GM10847 (cell line): Measurements from ENCODE around the gene CTDP1.

Experiments
- POLR2A ChIP-seq: IDR thresholded peaks from 2 replicates; pipeline ENCODE4 v1.6.1; 2011; ENCODE audit not compliant: insufficient read length; ENCODE audit errors: extremely low read depth

CTDP1 gene

DNA sequence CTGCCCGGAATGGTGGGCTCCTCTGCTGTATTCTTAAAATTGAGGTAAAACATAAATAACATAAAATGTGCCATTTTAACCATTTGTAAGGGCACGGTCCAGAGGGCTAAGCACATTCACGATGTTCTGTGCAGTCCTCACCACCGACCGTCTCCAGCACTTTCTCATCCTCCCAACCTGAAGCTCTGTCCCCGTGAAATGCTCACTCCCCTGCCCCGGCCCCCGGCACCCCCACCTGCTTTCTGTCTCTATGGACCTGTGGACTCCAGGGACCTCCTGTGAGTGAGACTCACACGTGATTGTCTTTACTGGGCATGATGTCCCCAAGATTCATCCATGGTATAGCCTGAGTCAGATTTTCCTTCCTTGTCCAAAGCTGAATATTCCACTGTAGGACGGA is 38.7 kb upstream of the CTDP1 start:
- TF ChIP-seq POLR2A: no peak

DNA sequence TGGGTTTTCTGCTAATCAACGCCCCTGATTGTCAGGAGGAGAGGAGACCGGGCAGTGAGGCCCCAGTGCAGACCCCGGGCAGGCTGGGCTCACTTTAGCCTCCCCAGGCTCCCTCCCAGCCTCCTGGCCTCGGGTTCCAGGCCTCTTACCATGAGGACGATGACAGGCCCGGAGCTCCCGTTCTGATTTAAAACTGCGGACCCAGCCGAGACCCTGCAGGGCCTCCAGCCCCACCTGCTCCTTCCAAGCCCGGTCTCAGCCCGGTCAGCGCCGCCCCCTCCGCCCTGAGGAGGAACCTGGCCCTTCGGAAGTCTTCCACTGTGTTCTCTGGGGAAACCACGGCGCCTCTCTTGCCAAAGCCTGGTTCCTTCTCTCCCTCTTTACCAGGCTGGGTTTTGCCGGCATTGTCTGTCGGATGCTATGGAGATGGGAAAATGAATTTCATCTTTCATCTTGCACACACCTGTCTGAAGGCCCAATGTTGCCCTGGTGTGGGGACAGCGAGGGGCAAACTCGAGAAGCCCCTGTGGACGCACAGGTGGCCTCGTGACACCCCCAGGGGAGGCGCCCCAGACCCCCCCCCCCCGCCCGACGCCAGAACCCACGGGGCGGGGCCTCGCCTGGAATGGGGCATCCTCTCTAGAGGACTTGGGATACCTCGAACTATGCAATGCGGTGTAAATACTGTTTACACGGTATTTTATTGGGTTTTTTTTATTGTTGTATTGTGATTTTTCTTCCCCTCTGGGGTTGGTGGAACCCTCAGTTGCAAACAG is 37.7 kb upstream of the CTDP1 start:
- no peak for TF ChIP-seq POLR2A

DNA sequence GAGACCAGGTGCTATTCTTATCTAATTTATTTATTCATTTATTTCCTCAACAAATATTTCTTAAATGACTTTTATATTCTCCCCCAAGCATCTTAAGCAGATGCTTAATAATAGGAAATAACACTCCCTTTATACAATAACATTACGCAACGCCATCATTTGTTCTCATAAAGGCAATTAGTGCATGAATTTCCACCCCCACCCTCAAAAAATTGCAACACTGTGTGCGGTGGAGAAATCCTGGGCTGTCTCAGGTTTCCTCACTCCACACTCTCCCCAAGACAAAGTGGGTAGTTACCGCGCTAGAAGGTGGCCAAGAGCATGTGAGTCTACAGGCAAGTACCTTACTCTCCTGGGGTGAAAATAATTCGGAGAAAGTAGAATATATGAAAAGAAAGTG is 37.0 kb upstream of the CTDP1 start:
- TF ChIP-seq POLR2A: no peak

DNA sequence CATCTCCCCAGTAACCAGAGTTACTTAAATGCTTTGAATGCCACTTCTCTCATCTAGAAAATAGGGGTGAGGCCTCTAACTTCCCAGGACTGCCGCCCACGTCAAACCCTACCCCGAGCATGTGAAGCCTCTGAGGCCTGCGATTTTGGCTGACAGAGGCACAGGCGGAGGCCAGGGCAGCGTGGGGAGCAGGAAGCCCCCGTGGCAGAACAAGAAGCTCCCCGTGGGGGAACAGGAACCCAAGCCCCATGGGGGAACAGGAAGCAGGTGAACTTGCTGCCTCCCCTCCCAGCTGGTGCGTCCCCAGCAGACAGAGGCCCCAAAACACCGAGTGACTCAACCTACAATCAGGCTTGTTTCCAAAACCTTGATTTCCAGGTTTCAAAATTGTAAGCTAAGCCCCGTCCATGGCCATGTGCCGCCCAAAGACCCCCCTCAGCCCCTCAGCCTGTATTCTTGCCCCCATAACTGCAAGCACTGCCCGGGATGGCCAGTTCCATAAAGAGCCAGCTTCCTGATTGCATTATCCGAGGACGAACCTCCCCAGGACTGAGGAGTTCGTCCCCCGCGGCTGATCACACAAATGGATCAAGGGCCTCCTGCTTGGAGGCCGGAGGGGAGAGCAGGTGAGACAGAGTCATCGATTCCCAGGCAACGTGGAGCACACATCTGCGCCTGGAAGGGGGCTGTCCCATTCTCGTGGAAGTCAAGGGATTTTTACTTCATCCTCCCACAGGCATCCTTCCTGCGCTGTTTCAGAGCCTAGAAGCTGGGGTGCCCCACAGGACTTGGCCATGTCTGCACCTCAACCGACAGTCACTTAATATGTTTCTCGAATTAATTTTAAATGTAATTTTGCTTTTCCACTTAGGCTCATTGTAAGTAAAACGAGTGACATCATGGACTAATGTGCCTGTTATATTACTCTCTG is 36.3 kb upstream of the CTDP1 start:
- no peak for TF ChIP-seq POLR2A

DNA sequence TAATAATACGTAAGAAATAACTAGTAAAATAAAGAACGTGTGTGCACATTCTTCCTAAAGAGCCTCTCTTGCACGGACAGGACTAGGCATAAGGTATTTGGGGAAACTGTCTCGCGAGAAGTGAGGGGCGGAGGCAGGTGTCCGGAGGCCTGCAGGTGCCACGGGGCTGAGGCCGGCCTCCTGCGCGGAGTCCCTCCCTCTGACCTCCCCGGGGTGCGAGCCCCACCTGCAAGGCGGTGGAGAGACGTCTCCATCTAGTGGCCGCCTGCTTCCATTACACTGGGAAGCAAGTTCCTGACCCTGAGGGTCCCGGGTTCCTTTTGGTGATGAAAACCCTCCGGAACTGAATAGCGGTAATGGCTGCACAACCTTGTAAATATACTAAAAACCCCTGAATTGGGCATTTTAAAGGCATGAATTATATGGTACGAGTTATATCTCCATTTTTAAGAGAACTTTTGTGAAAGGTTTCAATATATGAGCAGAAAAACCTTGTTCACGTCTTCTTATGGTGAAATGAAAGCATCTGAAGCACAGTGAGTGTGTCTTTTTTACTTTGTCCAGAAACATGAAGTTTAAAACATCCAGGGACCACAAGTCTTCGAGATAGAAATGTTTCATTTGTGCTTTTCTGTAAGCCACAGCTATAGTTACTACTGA is 35.5 kb upstream of the CTDP1 start:
- no peak for TF ChIP-seq POLR2A

DNA sequence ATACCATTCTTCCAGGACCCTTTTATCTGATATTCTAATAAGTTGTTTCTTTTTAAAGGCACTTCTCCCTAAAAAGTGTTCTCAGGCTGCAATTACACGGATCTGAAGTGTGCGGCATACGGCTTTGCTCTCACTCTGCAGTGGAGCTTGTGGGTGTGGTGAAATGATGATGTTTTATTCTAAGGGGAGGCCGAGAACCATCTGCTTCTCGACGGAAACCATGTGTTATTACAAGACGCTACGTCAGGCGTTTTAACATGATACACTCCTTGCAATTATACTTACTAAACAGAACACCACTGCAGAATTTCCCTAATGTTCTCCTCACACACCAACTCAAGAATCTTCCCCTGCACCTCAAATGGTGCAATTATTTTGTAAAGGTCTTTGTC is 34.9 kb upstream of the CTDP1 start:
- TF ChIP-seq POLR2A: no peak

DNA sequence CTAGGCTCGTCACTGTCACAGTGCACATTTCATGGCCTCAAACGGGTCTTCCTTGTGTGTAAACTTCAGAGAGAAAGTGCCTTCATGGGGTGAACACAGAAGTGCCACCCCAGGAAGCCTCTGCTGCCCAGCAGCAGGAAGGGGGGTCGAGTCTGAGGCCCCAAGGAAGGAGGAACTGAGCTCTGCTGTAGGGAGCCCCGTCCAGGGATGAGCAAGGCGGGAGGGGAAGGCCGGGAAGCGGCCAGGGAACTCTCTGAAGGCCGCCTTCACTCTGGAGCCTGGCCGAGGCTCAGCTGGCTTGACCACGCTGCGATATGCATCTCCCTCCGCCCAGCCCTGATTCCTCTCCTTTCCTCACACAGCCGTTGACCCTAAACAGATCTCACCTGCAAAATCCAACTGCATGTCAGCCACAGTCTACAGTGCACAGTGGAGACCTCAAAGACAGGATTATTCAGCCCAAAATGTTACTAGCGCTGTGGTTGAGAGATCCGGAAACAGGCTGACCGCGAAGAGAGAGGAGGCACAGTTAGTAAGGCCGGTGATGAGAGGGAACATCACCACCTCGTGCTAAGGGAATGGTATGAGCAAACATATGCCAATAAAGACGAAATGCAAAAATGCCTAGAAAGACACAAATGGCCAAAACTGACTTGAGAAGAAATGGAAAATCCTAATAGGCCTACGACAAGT is 34.2 kb upstream of the CTDP1 start:
- no peak for TF ChIP-seq POLR2A

DNA sequence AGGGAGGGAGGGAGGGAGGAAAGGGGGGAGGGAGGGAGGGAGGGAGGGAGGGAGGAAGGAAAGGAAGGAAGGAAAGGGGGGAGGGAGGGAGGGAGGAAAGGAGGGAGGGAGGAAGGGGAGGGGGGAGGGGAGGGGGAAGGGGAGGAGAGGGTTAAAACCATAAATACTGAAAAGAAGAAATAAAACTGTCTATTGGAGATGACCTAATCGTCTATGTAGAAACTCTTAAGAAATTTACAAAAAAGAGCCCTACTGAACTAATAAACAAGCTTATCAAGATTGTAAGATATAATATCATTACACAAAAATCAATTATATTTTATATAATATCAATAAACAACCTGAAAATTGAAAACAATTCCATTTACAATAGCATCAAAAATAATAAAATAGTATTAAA is 32.3 kb upstream of the CTDP1 start:
- no peak for TF ChIP-seq POLR2A

DNA sequence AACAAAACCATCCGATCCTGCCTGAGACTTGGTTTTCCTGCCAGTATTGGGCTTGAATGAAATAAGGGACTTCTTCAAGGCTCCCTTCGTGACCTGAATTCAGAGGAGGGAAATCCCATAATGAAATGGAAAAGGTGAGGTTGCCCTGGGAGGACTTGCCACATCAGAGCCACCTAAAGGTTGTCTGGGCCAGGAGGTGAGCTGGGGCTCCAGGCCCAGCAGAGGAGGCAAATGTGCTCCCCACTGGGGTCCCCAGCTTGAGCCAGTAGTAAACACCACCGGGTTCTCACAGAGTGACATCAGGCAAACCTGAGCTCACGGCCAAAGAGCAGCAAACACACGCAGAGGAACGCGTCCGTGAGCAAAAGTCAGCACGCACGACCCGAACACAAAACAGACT is 28.6 kb upstream of the CTDP1 start:
- TF ChIP-seq POLR2A: no peak

DNA sequence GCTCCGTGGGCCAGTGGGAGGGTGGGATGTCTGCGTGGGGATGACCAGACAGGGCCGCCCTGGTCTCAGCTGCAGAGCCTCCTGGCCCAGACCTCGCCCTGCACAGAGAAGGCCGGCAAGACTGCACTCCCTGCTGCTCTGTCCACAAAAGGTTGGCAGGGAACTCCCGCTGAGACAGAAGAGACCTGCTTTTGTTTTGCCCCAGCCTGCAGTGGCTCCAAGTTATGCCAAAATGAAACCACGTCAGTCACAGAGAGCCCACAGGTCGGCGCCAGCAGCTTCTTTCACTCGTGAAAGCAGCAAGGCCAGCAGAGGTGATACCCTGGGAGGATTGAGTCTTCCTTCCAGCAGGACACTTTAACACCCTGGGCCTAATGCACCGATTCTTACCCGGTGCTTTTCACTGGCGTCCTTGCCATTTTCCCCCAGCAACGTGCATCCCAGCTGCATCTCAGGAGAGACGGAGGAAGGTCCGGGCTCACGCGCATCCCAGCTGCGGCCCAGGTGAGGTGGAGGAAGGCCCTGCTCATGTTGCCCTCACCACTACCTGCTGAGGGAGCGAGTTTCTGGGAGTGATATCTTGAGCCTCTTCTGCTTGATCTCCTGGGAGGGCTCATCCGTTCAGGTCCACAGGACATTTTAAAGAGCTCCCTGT is 22.1 kb upstream of the CTDP1 start:
- no peak for TF ChIP-seq POLR2A

DNA sequence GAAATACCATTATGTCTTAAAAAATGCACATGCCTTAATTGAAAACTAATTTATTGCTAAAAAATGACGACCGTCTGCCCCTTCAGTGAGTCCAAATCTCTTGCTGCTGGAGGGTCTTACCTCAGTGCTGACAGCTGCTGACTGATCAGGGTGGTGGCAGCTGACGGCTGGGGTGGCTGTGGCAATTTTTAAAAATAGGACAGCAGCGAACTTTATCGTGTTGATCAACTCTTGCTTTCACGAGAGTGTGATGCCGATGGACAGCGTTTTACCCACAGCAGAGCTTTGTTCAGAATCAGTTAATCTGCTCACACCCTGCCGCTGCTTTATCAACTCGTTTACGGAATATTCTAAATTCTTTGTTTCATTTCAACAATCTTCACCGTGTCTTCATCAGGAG is 21.2 kb upstream of the CTDP1 start:
- no peak for TF ChIP-seq POLR2A

DNA sequence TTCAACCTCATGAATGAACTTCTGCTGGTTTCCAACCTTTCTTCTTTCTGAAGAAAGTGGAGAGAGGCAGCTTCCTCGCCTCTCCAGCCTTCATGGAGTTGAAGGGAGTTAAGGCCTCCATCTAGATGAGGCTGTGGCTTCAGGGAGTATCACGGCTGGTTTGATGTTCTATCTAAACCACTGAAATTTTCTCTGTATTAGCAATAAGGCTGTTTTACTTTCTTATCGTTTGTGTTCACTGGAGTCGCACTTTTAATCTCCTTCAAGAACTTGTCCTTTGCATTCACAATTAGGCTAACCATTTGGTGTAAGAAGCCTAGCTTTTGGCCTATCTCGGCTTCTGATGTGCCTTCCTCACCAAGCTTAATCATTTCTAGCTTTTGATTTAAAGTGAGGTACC is 19.9 kb upstream of the CTDP1 start:
- no peak for TF ChIP-seq POLR2A

DNA sequence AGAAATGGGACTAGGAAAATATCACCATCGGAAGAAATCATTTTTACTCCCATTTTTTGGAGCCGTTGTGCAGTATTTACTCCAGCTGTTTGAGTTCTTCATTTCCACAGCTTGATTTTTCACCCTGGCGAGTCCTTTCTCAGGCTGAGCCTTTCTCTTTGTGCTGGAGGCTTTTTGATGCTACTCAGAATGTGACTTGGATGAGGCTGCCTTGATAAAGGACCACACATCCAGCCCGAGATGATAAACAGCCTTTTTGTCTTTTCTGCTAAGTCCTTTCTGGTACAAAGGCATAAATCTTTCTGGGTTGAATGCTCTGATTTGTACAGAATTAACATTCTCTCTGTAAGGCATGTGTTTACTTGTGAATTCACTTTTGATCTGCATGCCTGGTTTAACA is 17.6 kb upstream of the CTDP1 start:
- TF ChIP-seq POLR2A: no peak

DNA sequence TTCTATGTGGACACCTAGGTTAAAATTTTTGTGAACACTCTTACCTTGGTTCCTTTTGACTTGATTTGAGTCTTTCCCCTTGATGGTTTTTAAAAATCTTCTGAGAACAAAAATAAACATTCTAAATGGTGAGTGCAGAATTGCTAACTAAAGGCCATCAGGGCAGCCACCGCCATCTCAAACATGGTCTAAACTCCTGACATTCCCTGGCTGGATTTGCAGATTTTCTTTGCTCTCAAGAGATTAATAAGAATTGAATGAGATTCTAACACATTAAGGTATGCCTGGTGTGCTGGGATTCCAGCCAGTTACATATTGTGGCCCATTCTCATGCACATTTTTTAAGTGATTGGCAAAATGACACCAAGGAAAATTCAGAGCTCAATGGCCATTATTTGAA is 17.2 kb upstream of the CTDP1 start:
- TF ChIP-seq POLR2A: no peak
